Choroid plexus epithelial cell (primary cell): ENCODE results near the gene DNAH12.

Experiments
- DNase-seq: peaks from one replicate; pipeline ENCODE4 v3.0.0-alpha.2; 2010; ENCODE audit warnings: low read depth
- H3K4me3 ChIP-seq: 2 replicates; pipeline ENCODE4 v1.5.1; 2011; ENCODE audit warnings: low read depth, mild to moderate bottlenecking, control low read depth, low read length, moderate library complexity
- TF ChIP-seq, protein P1 (sequence below): conservative IDR thresholded peaks from 2 replicates; pipeline ENCODE4 v1.5.1; 2011; ENCODE audit warnings: low read depth, mild to moderate bottlenecking, control low read depth, inconsistent platforms, low read length, moderate library complexity

Gene DNAH12, protein sequence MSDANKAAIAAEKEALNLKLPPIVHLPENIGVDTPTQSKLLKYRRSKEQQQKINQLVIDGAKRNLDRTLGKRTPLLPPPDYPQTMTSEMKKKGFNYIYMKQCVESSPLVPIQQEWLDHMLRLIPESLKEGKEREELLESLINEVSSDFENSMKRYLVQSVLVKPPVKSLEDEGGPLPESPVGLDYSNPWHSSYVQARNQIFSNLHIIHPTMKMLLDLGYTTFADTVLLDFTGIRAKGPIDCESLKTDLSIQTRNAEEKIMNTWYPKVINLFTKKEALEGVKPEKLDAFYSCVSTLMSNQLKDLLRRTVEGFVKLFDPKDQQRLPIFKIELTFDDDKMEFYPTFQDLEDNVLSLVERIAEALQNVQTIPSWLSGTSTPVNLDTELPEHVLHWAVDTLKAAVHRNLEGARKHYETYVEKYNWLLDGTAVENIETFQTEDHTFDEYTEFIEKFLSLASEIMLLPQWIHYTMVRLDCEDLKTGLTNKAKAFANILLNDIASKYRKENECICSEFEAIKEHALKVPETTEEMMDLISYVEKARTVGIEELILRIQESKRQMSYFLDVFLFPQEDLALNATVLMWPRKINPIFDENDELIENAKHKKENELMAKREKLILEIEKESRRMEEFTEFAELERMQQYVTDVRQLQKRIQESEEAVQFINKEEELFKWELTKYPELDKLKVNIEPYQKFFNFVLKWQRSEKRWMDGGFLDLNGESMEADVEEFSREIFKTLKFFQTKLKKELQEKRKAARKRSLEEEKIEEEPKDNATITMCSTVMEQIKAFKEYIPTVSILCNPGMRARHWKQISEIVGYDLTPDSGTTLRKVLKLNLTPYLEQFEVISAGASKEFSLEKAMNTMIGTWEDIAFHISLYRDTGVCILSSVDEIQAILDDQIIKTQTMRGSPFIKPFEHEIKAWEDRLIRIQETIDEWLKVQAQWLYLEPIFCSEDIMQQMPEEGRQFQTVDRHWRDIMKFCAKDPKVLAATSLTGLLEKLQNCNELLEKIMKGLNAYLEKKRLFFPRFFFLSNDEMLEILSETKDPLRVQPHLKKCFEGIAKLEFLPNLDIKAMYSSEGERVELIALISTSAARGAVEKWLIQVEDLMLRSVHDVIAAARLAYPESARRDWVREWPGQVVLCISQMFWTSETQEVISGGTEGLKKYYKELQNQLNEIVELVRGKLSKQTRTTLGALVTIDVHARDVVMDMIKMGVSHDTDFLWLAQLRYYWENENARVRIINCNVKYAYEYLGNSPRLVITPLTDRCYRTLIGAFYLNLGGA (N-terminal part only)

DNA sequence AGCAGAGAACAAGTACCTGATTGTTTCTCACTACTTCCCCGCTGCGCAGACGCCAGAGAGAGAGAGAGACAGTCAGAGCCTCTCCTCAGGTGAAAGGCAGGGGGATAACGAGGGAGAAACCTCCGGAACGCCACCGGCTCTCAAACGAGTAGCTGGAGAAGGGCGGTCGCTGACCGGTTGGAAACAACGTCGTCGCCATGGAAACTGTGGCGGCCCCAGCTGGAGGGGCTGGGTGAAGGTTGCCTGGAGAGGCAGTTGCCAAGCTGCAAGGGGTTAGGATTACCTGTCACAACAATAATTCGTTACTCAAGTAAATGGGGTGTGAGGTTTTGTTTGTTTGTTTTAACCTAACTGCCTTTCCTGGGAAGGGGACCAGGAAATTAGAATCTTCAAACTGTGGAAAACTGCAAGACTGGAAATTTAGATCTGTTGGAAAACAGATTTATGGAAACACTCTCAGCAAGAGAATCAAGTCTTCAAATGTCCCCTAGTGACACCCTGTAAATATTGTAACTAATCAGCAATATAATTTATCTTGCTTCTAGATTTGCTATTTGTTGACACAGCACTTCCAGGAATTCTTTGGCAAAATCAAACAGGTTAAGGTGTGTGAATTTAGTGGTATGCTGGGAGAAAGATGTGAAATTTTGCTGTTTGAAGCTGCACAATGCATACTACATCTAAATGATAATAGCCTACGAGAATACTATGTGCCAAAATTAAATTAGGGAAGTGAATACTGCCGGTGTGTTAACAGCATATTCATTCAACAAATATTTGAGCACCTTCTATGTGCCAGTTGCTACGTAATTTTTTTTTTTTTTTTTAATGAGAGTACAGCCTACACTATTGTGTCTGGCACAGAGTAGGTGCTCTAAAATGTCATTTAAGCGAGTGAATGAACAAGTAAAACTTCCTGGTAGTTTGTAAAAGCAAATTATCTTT, at the start of gene DNAH12:
DNAH12 (minus strand) TSS at position 164 of the 945 bp plus-strand sequence. CDS start 1,474 bp downstream, outside the sequence.
- DNase-seq = peak; percentile 58
- H3K4me3 ChIP-seq = peak within 1 kb of the TSS; percentile 52
- TF ChIP-seq, protein P1, sequence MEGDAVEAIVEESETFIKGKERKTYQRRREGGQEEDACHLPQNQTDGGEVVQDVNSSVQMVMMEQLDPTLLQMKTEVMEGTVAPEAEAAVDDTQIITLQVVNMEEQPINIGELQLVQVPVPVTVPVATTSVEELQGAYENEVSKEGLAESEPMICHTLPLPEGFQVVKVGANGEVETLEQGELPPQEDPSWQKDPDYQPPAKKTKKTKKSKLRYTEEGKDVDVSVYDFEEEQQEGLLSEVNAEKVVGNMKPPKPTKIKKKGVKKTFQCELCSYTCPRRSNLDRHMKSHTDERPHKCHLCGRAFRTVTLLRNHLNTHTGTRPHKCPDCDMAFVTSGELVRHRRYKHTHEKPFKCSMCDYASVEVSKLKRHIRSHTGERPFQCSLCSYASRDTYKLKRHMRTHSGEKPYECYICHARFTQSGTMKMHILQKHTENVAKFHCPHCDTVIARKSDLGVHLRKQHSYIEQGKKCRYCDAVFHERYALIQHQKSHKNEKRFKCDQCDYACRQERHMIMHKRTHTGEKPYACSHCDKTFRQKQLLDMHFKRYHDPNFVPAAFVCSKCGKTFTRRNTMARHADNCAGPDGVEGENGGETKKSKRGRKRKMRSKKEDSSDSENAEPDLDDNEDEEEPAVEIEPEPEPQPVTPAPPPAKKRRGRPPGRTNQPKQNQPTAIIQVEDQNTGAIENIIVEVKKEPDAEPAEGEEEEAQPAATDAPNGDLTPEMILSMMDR = no peak

DNA sequence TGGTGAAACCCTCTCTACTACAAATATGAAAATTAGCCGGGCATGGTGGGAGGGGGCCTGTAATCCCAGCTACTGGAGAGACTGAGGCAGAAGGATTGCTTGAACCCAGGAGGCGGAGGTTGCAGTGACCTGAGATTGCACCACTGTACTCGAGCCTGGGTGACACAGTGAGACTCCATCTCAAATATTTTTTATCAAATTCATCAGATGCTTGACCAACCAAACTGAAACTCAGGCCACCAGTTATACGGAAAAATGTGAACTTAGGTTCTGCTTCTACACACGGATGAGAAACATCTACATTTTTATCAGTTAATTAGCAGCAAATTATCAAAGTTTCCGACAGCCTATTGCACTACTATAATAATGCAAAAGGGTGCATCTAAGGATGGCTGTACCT, 48.2 kb upstream of the DNAH12 start:
- TF ChIP-seq, protein P1 = no peak
- no peak overlapping the region for H3K4me3 ChIP-seq
- no peak for DNase-seq

DNA sequence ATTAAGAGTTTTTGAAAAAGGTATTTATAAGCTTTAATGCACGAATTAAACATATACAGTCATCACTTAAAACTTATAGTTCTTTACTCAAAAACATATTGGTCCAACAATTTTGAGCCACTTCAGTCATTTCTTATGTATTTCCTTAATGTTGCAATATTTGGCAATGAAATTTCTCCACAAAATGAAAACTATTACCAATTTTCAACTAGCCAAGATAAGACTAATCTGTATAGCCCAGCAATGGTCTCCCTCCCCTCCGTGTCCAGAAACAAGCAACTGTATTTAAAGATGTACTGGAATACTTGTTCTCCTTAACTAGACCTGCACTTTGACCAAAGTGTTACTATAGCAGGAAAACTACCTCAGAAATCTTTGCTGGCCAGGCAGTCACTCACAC, 43.8 kb upstream of the DNAH12 start:
- no peak overlapping the region for H3K4me3 ChIP-seq
- TF ChIP-seq, protein P1 = no peak
- no peak for DNase-seq

DNA sequence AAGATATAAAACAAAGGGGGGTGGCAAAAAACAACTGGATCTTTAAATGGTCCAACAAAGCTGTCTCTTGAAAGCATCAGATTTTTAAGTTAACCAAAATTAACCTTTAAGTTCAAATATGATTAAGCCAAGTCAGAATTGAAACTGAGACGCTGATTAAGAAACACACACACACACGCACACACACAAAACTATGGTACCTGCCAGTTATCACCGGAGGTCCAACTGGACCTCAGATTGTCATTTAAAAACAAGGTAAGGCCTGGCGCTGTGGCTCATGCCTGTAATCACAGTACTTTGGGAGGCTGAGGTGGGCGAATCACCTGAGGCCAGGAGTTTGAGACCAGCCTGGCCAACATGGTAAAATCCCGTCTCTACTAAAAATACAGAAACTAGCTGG, 42.6 kb upstream of the DNAH12 start:
- no peak for DNase-seq

DNA sequence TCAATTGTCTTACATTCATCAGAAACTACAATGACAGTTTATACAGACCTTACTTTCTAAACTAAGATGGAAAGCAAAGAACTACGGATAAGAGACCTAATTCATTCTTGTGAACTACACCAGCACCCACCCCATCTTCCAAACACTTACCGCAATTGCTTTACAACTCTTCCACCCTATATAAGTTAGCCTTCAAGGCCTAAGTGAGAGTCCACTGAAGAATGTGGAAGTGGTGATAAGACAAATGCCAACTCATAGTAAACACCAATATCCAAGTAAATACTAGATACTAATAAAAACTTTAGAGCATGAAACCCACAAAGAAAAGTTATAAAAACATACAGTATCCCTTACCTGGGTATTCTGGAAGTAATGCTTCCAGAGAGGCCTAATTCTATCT, 39.4 kb upstream of the DNAH12 start:
- no peak for DNase-seq
- TF ChIP-seq, protein P1 = no peak
- no peak overlapping the region for H3K4me3 ChIP-seq

More for the DNA sequence above, 42.6 kb upstream of the DNAH12 start:
- TF ChIP-seq, protein P1 = no peak
- H3K4me3 ChIP-seq = no peak overlapping the region
